ENCODE data around the gene USH1C. TPM values are rescaled to one million over a fixed set of nuclear protein-coding genes. Genes with fewer than 3 reads are reported as not detected.

USH1C gene
- total and polyA plus RNA-seq, 10 donors = 0.12 TPM; not detected in 9

GRCh38 chr11:17542249-17542648 is 2.0 kb downstream of the USH1C start:
- H3K36me3 ChIP-seq = no peaks in the 10 kb centered on the region
- peak; percentile 62 for DNase-seq
- intact Hi-C loops (cut with DNase I; ENCODE audit: low total_unique reads) = no loop called here
- H3K9me3 ChIP-seq = no peaks in the 10 kb centered on the region
- peaks cover 0 to 7% (median 4%) of the 10 kb centered on the region in 6 donors for H3K4me1 ChIP-seq
- peaks cover 0 to 48% (median 17%) of the 10 kb centered on the region in 7 donors for H3K27me3 ChIP-seq (replicated peaks in 1 of 7)
- no peak overlapping the region for H3K4me3 ChIP-seq
- H3K27ac ChIP-seq = no peak overlapping the region
- WGBS, 5 donors = 77 to 89% (median 87%) methylated on average over 4 of the region's 4 CpGs
- no peak for TF ChIP-seq POLR2AphosphoS5 (IDR thresholded peaks at IDR 0.05)
- TF ChIP-seq CTCF (IDR thresholded peaks at IDR 0.05 in 8 of 11, conservative IDR thresholded peaks at IDR 0.05 in 3 of 11) = no peak
- no peak for TF ChIP-seq POLR2A (IDR thresholded peaks at IDR 0.05)

- DNase-seq = peak; percentile 42
Observed at GRCh38 chr11:17541330-17541885, 2.8 kb downstream of the USH1C start.

GRCh38 chr11:17540807-17541206 is 3.4 kb downstream of the USH1C start:
- DNase-seq = no peak
- Histone ChIP-seq H3K27me3 (replicated peaks in 1 of 7) (peaks cover 0 to 33% (median 13%) of the 10 kb centered on the region in 7 donors), H3K4me3 (no peak overlapping the region), H3K27ac (no peak overlapping the region), H3K4me1 (peaks cover 0 to 7% (median 4%) of the 10 kb centered on the region in 6 donors), H3K9me3 (no peaks in the 10 kb centered on the region), H3K36me3 (no peaks in the 10 kb centered on the region)
- WGBS, 5 donors = 72 to 95% (median 87%) methylated on average over 4 of the region's 4 CpGs
- intact Hi-C loops (cut with DNase I; ENCODE audit: low total_unique reads) = no loop called here
- TF ChIP-seq POLR2A (IDR thresholded peaks at IDR 0.05) (no peak), CTCF (IDR thresholded peaks at IDR 0.05 in 8 of 11, conservative IDR thresholded peaks at IDR 0.05 in 3 of 11) (no peak), POLR2AphosphoS5 (IDR thresholded peaks at IDR 0.05) (no peak)

More at GRCh38 chr11:17541330-17541885, 2.8 kb downstream of the USH1C start:
- no peak overlapping the region for H3K4me3 ChIP-seq
- H3K27me3 ChIP-seq (replicated peaks in 1 of 7) = peaks cover 0 to 39% (median 14%) of the 10 kb centered on the region in 7 donors
- H3K4me1 ChIP-seq = peaks cover 0 to 7% (median 4%) of the 10 kb centered on the region in 6 donors
- no peak overlapping the region for H3K27ac ChIP-seq
- no peak for TF ChIP-seq POLR2A (IDR thresholded peaks at IDR 0.05)
- no peak for TF ChIP-seq POLR2AphosphoS5 (IDR thresholded peaks at IDR 0.05)
- TF ChIP-seq CTCF (IDR thresholded peaks at IDR 0.05 in 8 of 11, conservative IDR thresholded peaks at IDR 0.05 in 3 of 11) = no peak
- H3K9me3 ChIP-seq = no peaks in the 10 kb centered on the region
- H3K36me3 ChIP-seq = no peaks in the 10 kb centered on the region
- WGBS, 5 donors = 76 to 88% (median 83%) methylated on average over 4 of the region's 4 CpGs
- intact Hi-C loops (cut with DNase I; ENCODE audit: low total_unique reads) = no loop called here

GRCh38 chr11:17538731-17539130 is 5.5 kb downstream of the USH1C start:
- WGBS, 5 donors = 48 to 82% (median 62%) methylated on average over 3 of the region's 3 CpGs
- intact Hi-C loops (cut with DNase I; ENCODE audit: low total_unique reads) = no loop called here
- no peak for TF ChIP-seq CTCF (IDR thresholded peaks at IDR 0.05 in 8 of 11, conservative IDR thresholded peaks at IDR 0.05 in 3 of 11)
- no peak for TF ChIP-seq POLR2AphosphoS5 (IDR thresholded peaks at IDR 0.05)
- TF ChIP-seq POLR2A (IDR thresholded peaks at IDR 0.05) = no peak
- Histone ChIP-seq H3K27me3 (replicated peaks in 1 of 7) (peaks cover 0 to 15% (median 2%) of the 10 kb centered on the region in 7 donors), H3K36me3 (no peaks in the 10 kb centered on the region), H3K4me3 (no peak overlapping the region), H3K4me1 (peaks cover 0 to under 1% (median 0%) of the 10 kb centered on the region in 6 donors), H3K27ac (no peak overlapping the region), H3K9me3 (no peaks in the 10 kb centered on the region)
- DNase-seq = peak; percentile 65

Data from spleen (tissue), 11 donors.